Pulmonary artery endothelial cell (primary cell): ENCODE data around the gene DYNAP. TPM values are rescaled to one million over a fixed set of nuclear protein-coding genes. Genes with fewer than 3 reads are reported as not detected.

Experiments used
- DNase-seq: peaks from one replicate; pipeline ENCODE4 v3.0.0-alpha.2; 2011; ENCODE audit warnings: low read depth, low spot score
- total RNA-seq: library from RNA; depleted of rRNA; stranded (reverse); fragments of >200 nt; gene quantifications from 2 replicates; pipeline ENCODE4 v1.2.3, GENCODE V29; 2014

DYNAP gene, protein sequence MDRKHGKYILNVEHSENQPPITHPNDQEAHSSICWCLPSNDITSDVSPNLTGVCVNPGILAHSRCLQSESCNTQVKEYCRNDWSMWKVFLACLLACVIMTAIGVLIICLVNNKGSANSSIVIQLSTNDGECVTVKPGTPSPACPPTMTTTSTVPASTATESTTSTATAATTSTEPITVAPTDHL
- total RNA-seq: not detected in 2 replicates

DNA sequence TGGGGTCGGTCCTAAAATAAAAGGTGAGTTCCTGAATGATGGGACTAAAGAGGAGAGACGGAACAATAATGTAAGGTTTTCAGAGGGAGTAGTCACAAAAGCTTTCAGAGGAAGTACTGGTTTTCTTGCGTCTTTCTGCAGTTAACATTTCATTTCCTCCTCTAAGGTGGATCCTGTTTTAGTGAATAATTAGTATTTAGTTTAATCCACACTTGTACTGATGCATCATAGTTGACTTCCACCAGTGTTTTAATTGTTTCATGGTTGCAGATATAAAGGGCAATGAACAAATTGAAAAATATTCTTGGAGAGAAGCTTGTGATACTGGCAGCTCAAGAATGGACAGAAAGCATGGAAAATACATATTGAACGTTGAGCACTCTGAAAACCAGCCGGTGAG is at the start of gene DYNAP:
Gene DYNAP (plus strand): TSS at position 301 of the 400 bp plus-strand sequence. CDS start 38 bp downstream, at position 339.
- DNase-seq: no peak

DNA sequence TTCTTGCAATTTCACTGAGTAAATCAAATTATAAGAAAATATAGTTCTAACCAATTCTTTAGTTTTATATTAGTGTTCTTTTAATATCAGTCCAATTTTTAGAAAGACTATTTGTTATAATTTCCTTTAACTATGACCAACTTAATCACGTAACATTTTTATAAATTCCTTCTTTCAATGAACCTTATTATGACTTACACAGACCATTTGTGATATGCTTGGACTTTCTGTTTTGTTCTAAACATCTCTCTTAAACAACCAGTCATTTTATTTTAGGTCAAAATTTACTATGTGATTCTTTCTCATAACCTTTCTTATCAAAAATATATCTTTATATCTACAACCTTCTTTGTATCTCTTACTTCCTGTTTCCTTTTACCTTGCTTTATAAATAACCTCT is 39.5 kb upstream of the DYNAP start:
- DNase-seq: no peak

DNA sequence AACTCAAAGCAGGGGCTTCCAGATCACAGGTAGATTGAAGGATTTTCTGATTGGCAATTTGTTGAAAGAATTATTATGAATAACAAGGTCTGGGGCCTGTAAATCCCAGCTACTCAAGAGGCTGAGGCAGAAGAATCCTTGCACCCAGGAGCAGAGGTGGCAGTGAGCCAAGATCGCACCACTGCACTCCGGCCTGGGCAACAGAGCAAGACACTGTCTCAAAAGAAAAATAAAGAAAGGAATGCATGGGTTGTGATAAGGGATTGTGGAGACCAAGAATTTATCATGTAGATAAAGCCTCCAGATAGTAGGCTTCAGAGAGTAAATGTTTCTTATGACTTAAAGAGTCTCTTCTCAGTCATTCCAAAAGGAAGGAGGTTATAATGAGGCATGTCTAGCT is 35.8 kb upstream of the DYNAP start:
- no peak for DNase-seq

DNA sequence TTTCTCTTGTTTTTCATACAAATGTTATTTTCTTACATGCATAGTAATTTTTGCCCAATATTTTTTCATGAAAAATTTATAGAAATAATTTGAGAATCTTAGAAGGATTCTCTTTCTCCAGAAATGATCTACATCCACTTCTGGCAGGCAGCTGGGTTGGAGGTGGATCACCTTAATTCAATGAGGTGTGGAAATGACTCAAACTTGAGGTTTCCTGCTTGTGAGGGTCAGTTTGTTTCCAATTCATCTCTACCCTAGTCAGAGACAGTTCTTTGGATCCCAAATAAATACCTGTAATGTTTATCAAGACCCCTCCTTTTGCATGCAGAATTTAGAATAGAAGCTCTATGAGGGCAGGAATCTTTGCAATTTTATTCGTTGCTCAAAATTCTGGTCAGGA is 35.0 kb upstream of the DYNAP start:
- no peak for DNase-seq

DNA sequence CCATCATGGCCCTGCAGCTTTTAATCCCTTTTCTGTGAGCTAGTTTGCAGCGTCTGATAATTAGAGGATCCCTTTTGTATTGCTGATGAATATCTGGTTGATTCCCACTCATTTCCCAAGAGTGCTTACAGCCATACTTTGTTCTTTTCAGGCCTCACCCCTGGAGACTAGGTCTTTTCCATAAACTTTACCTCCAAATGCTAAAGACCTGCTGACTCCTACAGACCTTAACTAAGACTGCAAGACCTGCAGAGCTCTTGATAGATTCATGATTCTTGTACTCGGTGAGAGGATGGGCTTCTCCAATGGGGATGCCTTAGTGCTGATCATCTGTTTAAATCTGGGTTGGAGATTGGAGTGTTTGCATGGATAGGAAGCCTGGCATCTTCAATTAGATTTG is 33.1 kb upstream of the DYNAP start:
- DNase-seq: no peak

DNA sequence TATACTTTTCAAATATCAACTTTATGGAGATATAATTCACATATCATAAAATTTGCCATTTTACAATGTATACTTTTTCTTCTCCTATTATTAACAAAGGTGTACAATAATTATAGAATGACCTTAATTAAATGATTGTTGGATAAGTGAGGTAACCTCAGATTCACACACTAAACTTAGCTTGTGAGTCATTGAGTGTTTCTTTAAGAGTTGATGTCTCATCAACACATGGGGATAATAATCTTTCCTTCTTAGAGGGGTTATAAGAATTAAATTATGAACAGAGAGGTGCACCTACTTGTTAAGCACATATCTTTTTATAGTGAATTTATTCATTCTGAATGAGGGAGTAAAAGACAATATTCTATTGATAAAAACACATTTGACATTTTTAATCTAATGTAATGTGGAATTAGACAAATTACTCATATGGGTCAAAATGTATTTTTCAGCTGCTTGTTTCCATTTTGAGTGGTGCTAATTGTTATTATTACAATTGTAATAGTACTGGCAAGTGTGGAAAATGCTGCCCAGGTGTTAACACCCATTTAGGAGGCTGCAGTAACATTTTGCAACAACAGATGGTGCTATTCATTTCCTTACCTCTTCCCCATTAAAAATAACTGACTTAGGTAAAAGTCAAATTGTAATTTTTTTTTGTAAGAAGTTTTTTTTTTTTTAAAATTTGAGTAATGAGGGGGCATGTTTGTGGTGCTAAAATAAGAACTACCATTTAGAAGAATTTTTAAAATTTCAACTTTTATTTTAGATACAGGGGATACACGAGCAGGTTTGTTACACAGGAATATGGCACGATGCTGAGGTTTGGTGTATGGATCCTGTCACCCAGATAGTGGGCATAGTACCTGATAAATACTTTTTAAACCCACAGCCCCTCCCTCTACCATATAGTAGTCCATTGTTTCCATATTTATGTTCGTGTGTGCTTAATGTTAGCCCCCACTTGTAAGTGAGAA is 32.1 kb upstream of the DYNAP start:
- DNase-seq: no peak

DNA sequence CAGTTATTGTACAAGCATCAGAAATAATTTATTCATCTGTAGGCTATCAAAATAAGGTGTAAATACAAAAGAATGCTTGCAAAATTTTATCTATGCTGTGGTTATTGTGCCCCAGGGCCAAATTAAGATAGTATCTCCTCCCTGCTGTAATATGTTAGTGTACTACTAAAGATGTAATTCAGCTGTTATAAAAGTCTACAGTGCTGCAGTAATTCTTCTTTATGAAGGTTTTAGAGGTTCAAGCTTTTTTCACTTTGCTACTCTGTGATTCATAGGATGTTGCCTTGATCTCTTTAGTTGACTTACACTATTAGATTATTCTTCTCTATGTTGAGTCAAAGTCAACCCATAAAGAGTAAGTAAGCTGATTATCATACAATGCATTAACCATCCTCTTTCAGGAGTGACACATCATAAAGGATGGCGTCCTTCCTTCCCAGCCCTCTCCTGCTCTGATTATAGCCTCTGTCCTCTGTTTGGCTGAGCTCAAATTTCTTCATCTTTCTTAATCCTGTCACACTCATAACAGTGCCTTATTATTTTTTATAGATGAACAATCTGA is 29.3 kb upstream of the DYNAP start:
- no peak for DNase-seq

DNA sequence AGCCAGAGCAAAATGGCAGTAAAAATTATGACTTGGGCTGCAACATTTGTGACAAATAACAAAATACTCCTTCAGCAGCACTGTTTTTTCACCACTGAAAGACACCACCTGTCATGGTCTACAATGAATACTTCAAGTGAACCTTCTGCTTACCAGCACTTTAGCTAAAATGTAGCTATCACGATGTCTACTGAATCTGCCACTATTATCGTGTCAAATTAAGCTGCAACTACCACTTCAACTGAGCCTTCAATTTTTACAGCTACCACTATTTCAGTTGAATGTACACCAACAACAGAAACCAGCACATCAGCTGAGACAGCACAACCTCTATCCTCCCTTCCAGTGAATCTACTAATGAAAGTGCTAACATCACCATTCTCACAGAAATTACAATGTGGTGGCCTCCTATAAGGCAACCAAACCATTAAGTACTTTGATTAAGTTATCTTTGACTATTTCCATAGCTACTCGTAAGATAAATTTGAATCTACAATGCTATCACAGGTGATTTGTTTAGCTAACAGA is 10.8 kb upstream of the DYNAP start:
- no peak for DNase-seq

DNA sequence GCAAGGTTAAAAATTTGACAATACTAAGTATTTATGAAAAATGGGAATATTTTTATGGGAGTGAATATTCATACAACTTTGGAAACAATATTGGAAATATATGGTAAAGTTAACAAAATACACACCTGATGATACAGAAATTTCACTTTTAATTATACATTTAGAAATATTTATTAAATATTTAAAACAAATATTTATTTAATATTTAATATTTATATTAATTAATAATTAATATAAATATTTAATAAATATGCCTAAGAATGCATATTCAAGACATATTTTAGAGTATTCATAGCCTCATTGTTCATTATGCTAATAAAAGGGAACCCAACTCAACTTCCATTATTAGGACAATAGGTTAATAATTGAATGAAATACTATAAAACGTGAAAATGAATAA is 7.0 kb upstream of the DYNAP start:
- DNase-seq: no peak

DNA sequence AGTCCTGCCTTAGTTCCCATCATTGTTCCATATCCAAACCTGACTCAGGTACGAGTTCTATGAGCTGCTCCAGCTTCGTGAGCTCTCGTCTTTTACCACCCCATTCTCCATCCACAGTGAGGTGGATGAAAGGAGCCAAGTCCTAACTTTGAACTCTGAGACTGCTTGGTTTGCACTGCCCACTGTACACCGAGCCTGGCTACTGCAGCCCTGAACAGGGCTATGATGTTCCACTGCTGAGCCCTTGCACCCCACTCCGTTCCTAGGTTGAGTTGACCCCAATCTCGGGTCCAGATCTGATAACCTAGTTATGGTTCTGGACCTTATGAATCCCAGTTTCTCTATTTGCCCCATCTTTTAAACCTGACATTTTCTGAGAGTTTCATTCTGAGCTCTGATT is 5.3 kb upstream of the DYNAP start:
- no peak for DNase-seq

DNA sequence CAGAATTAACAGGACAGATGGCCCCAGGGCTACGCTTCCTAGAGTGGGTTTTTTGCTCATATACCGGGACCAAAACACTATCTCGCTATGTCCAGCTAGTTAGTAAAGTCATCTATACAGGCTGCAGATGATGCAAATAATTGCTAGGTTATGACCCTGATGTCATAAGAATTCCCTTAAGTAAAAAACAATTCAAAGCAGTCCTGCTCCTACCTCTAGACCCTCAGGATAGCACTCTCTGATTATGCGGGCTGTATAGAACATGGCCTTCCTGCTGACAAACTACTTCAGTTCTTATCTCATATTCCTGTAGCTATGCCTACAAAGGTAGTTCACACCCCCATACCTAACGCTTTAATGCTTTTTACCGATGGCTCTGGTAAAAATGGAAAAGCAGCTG is 13.2 kb downstream of the DYNAP start:
- DNase-seq: no peak

DNA sequence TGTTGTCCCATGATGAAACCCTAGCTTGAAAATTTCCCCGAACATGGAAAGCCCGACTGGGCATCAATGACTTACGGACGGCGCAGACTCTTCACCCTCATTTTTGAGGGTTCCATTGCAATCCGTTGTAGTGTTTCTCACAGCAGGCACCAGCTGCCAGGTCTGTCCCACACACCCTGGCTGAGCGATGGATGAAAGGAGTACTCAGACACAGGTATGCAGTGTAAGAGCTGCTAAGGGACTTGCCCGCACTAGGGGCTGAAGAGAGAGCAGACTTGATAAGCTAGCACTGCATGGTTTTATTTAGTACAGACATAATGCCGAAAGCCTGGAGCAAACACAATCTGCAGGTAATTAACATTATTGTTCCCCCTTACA is 15.8 kb downstream of the DYNAP start:
- no peak for DNase-seq

DNA sequence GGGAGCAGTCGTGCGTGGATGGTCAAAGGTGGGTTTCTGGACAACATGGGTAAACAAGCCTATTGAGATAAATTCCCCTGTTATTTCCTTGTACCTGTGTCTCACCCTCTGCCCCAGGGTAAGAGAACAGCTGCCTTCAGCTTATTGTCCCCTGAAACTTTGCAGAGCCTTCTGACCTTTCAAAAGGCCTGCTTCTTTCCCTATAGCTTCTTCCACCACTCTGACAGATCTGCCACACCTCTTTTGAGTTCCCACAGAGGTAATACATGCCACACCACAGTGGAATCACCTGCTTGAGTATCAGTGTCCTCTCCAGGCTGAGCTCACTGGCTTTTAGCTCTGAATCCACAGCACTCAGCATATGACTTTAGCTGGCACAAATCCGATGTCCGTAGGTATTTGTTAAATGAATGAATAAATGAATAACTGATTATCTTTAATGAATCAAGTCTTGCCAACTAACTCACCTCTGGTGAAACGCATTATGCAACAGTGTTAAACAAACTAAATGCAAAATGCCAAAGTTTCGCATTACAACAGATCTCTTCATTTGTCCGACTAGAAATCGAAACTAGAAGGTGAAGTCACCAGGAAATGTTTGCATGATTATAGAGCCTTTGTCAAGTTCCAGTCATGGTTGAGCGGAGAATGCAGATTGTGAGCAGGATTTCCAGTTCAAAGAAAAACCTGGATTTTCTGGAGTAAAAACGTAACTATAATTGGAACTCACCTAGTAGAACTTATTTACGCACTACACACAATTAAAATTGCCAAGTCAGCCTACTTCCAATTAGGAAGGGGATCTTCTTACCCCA is 16.4 kb downstream of the DYNAP start:
- no peak for DNase-seq

DNA sequence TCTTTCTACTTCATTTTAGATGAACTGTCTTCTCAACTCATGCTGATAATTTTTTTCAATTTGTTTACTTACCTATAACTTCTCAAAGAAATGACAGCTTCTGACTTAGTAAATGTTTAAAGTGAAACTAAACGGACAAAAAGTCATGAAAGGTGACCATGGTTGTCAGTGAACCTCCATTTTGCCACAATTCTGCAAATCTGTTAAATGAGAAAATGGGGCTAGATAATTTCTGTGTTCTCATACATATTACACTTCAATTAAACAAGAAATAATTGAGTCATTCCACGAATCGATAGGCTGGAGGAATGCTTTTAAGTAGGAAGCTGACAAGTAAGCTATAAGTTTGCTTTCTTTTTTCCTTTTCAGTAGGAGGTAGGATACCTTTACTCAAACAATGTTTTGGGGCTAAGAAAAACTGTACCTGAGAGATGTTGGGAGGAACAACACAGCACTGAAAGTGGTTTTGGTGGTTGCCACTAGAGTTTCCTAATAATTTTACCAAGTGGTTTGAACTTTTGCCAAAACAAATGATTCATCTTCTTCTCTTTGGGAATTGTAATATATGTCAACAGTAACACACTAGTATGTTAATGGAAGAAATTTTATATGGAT is 17.1 kb downstream of the DYNAP start:
- no peak for DNase-seq

DNA sequence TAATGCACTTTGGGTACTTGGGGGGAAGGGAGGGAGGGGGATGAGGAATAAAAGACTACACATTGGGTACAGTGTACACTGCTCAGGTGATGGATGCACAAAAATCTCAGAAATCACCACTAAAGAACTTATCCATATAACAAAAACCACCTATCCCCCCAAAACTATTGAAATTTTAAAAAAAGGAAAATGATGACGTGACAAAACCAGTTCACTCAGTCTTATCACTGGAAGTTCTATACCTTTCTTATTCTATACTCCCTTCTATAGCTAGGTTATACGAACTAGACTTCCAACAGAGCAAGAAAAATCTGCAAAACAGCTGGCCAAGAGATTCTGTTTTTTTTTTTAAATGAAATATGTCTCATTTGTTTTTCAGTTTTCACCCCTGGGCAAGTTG is 20.8 kb downstream of the DYNAP start:
- DNase-seq: no peak

DNA sequence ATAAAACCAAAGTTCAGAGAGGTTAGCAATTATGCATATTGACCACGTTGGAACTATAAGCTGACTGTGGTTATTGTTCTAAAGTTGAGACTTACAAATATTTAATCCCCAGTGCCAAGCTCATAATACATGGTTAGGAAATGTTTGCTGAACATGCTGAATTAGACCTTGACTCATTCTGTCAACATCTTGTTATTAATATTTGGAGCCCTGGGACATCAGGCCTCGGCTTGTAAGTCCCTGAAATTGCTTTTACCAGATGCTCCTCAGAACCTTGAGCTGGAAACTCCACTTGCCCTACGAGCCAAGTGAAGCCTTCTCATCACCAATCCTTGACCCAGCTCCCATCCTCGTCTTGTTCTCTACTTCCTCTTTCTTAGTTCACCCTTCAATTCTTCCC is 21.2 kb downstream of the DYNAP start:
- DNase-seq: no peak

DNA sequence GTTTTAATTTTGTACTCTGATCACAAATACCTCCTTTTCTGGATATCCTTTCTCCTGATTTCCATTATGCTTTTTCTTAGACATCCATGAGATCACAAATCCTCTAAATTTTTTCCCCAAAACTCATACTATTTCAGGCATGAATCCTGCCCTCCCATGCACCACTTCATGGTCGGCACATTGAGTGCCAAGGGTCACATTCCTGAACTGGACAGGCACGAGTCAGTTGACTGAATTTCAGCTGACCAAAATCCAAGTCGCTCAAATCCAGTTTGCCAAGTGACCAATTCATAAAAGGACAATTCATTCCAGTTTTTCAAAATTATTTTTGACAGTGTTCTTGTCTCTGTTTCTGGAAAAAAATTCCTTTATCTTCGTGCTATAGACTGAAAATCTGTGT is 22.1 kb downstream of the DYNAP start:
- no peak for DNase-seq

DNA sequence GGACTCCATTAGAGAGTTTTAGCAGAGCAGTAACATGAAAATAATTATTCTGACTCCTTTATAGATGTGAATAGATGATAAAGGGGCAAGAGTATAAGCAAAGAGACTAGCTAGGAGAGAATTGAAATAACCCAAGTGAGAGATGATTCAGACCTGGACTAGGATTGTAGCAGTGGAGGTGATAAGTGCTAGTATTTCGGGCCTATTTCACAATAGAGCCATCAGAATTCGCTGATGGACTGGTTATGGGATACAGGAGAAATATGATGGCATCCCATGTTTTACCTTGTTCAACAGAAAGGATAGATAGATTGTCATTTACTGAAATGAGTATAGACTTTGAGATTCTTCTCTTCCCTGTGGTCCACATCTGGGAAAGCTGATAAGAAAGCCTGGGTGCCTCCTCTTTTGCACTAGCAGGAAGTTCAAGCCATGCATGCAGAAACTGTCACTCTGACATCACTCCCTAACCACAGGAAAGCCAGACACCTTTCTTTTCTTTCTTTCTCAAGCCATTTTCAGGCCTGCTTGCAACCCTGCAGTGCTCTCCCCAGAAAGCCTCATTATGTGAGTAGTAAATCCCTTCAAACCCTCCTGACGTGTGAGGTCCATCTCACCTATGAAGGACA is 25.3 kb downstream of the DYNAP start:
- DNase-seq: no peak

DNA sequence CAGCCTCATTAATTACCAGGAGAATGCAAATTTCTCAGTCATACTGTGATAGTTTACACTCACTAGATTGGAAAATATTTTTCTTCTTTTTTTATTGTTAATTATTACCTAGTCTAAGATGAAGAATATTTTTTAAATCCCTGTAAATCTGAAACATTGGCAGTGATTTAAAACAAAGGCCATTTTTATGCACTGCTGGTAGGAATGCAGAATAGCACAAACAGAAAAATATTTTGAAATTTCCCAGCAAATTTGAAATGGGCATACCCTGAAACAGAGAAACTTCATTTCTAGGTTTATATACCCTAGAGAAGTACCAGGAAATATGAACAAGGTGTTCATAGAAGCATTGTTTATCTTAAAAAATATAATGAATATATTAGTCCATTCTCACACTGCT is 31.0 kb downstream of the DYNAP start:
- no peak for DNase-seq

DNA sequence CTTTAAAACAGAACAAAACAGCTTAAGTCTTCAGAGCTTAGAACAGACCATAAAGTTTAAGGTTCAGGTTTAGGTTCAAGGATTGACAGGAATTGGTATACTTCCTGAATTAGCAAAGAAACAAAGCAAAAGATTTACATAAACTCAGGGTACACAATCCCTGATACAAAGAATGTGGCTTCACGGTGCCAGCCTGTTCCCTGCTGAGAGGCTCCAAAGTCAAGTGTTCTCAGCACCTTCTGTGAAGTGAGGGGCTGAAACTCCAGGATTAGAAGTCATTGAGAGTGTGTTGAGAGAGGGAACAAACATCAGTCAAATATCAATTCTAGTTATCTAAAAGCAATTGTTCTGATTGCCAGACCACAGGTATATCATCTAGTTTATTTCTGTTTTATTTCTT is 35.7 kb downstream of the DYNAP start:
- DNase-seq: no peak

DNA sequence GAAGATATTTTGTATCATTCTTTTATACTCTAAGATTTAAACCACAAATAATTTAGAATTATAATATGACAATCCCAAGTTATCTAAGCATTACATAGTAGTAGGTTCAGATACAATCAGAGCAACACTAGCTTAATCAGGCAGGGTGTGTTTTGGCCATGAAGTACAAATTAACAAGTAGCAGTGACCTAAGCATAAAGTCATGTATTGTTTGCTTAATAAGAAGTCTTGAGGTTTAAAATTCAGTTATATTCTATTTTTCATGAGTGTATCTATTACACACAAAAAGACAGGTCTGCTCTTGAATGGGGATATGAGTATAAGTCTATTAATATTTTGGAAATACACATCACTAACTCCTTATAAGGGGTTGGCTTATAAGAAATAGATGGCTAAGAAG is 39.9 kb downstream of the DYNAP start:
- DNase-seq: no peak
